ENCODE measurements around the gene SPATA2. TPM values are rescaled to one million over a fixed set of nuclear protein-coding genes. Genes with fewer than 3 reads are reported as not detected.

SPATA2 gene
- total and polyA plus RNA-seq, 2 of the 8 experiments (the other 6 are each of a cell fraction or from before 2014, with no cell fraction given): 11.0 to 13.0 TPM

DNA sequence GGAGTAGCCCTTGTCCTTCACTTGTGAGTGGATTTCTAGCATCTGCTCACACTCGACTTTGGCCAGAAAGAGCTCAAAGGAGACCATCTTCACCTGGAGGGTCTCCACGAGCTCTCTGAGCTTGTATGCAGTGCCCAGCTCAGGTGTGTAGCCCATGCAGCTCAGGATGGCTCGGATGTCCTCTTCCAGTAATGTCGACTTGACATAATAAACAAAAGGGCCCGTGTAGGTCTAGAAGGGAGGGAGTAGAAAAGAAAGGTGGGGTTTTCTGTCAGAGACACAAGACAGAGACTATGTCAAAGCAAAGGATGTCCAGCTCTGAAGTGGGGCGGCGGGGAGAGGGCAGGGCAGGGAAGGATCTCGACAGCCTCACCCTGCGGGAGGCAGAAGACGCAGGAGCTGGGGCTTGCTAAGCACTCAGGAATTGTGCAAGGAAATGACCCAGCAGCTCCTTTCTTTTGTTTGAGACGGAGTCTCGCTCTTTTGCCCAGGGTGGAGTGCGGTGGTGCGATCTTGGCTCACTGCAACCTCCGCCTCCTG, 8.6 kb downstream of the SPATA2 start:
- Histone ChIP-seq H3K4me2 (ENCODE audit: insufficient read depth in 1 of 2, low read depth in 2 of 2, low read length in 2 of 2) (no peak overlapping the region), H4K5ac (ENCODE audit: insufficient read length, low read depth, low read length) (no peak overlapping the region), H2BK12ac (ENCODE audit: low read depth, low read length) (no peak overlapping the region), H3K4ac (replicated peaks; ENCODE audit: insufficient read length, low read depth, low read length) (no peak overlapping the region), H3K4me1 (replicated peaks in 1 of 4; ENCODE audit: control insufficient read depth in 3 of 4, insufficient read depth in 4 of 4, low read length in 3 of 4) (no peaks in the 10 kb centered on the region), H2AFZ (ENCODE audit: low read length) (no peak overlapping the region), H3K14ac (ENCODE audit: insufficient read length) (no peak overlapping the region), H2BK15ac (ENCODE audit: low read length) (no peak overlapping the region), H3K27me3 (replicated peaks in 1 of 4; ENCODE audit: control insufficient read depth in 3 of 4, extremely low read depth in 1 of 4, insufficient read depth in 3 of 4, low read length in 3 of 4) (no peaks in the 10 kb centered on the region), H4K91ac (replicated peaks; ENCODE audit: insufficient read length, low read length) (no peak overlapping the region), H3K27ac (ENCODE audit: low read depth, low read length) (no peak overlapping the region), H3K9ac (replicated peaks in 1 of 4; ENCODE audit: extremely low read depth in 1 of 4, low read depth in 3 of 4, low read length in 3 of 4) (no peak overlapping the region), H3K23me2 (ENCODE audit: low read depth, low read length) (no peaks in the 10 kb centered on the region), H3K36me3 (ENCODE audit: control insufficient read depth in 2 of 4, insufficient read depth in 4 of 4, low read length in 3 of 4) (peaks cover 3 to 29% (median 9%) of the 10 kb centered on the region in 4 experiments; a peak in 5 of 8 replicates), H3K79me2 (ENCODE audit: control insufficient read depth in 1 of 2, insufficient read depth in 2 of 2, low read length in 2 of 2) (peaks cover 0 to 19% of the 10 kb centered on the region in 2 experiments; a peak in 2 of 4 replicates), H2BK120ac (replicated peaks; ENCODE audit: low read depth, low read length) (no peak overlapping the region), H4K20me1 (replicated peaks in 1 of 2; ENCODE audit: control insufficient read depth in 1 of 2, insufficient read depth in 2 of 2, low read length in 2 of 2) (peaks cover 2 to 25% of the 10 kb centered on the region in 2 experiments), H2AK5ac (ENCODE audit: low read depth, low read length) (no peak overlapping the region), H4K8ac (ENCODE audit: extremely low read depth, insufficient read depth, low read length) (no peak overlapping the region; the same call in 1 of the 2 replicates), H3K18ac (ENCODE audit: extremely low read depth, low read length) (no peak overlapping the region), H2BK5ac (ENCODE audit: low read depth, low read length) (no peak overlapping the region), H3K79me1 (ENCODE audit: low read depth, low read length) (peaks cover 7% of the 10 kb centered on the region), H3K4me3 (ENCODE audit: extremely low read depth in 1 of 4, insufficient read depth in 2 of 4, low read depth in 3 of 4, low read length in 4 of 4) (no peak overlapping the region), H3K9me3 (ENCODE audit: insufficient read depth in 2 of 2, low read depth in 1 of 2, low read length in 1 of 2) (no peaks in the 10 kb centered on the region), H2BK20ac (ENCODE audit: low read length) (no peak overlapping the region), H3K56ac (replicated peaks; ENCODE audit: insufficient read length, low read depth, low read length) (no peak overlapping the region), H3K23ac (ENCODE audit: insufficient read length) (no peak overlapping the region)
- 89% methylated on average over 13 of the region's 15 CpGs; no CpG with 5 or more reads in 1 of the 2 experiments for WGBS, 2 experiments (ENCODE audit: extremely low coverage in 1 of 2, insufficient coverage in 1 of 2, insufficient read length in 1 of 2, insufficient replicate concordance in 2 of 2, low coverage in 1 of 2, low lambda C conversion rate in 2 of 2, missing lambda C conversion rate in 1 of 2)
- CTCF ChIA-PET (ENCODE audit: partially characterized antibody): interaction anchor here (0.6 to 16.4 kb wide), 8 partner anchors 9 to 370 kb away, joined by 3 to 199 read pairs (median 4); no protein-coding TSS in a partner anchor
- TF ChIP-seq CHD1 (IDR thresholded peaks at IDR 0.05; ENCODE audit: low read depth, low read length) (no peak), KDM5A (IDR thresholded peaks at IDR 0.05; ENCODE audit: low read length) (no peak), FOSL1 (IDR thresholded peaks at IDR 0.05; ENCODE audit: insufficient read depth, low read depth, low read length) (no peak), TCF12 (IDR thresholded peaks at IDR 0.05; ENCODE audit: low read depth, low read length) (no peak), YY1 (IDR thresholded peaks at IDR 0.05; ENCODE audit: low read depth, low read length) (no peak), KDM1A (IDR thresholded peaks at IDR 0.05; ENCODE audit: borderline replicate concordance, low read length) (no peak), ASH2L (IDR thresholded peaks at IDR 0.05; ENCODE audit: low read length) (no peak), TEAD4 (IDR thresholded peaks at IDR 0.05; ENCODE audit: low read depth, low read length) (no peak)
- DNase-seq (ENCODE audit: low read depth in 1 of 2, low spot score in 2 of 2): no peak
- POLR2A ChIA-PET (ENCODE audit: partially characterized antibody): interaction anchor here (1.1 to 2.8 kb wide), 3 partner anchors 9 to 58 kb away, joined by 3 to 7 read pairs (median 4); partner anchors contain the start of gene SPATA2
- FAIRE-seq: no peak

Measured in H1 (cell line).